Activated CD4-positive, CD25-positive, alpha-beta regulatory T cell treated with anti-CD3 and anti-CD28 coated beads, Interleukin-2, amount 50 U/mL, for 16 hours (primary cell): ENCODE data around the gene MRGPRG.
"Not testable (repeated sequence)": the region's sequence is repeated elsewhere in the genome, so short reads cannot be mapped to it uniquely, and the experiment has no call there.

Source experiments
- DNase-seq: peaks from one replicate; pipeline ENCODE4 v3.0.0-alpha.2; 2020; ENCODE audit warnings: low read depth, low spot score

MRGPRG gene

GRCh38 chr11:3176487-3176886 is 42.1 kb downstream of the MRGPRG start:
- DNase-seq = no peak

- DNase-seq = no peak
Measured at GRCh38 chr11:3175194-3175593, 43.4 kb downstream of the MRGPRG start.

GRCh38 chr11:3174387-3174786 is 44.2 kb downstream of the MRGPRG start:
- no peak for DNase-seq

- DNase-seq = no peak
Measured at GRCh38 chr11:3173795-3174194, 44.8 kb downstream of the MRGPRG start.

- DNase-seq = no peak
Measured at GRCh38 chr11:3171931-3172560, 46.6 kb downstream of the MRGPRG start.

- no peak for DNase-seq
Measured at GRCh38 chr11:3170756-3171650, 47.6 kb downstream of the MRGPRG start.

- no peak for DNase-seq
Measured at GRCh38 chr11:3170044-3170755, 48.4 kb downstream of the MRGPRG start.

GRCh38 chr11:3169255-3170043 is 49.2 kb downstream of the MRGPRG start:
- DNase-seq = no peak

- DNase-seq = not testable (repeated sequence)
Measured at GRCh38 chr11:3168742-3169254, 49.8 kb downstream of the MRGPRG start.
